GM12878 (cell line): ENCODE results near the gene DOHH. TPM values are rescaled to one million over a fixed set of nuclear protein-coding genes. Genes with fewer than 3 reads are reported as not detected.

ENCODE experiments used
- ATAC-seq: fragments of 200-7000 bp; cut with Tn5 transposase; 3 replicates; pipeline ENCODE4 v1.9.1; 2020; ENCODE audit warnings: mild to moderate bottlenecking, moderate library complexity
- BruUV-seq: library from RNA; stranded (reverse); fragments of 400-500 nt; replicated peaks from 2 replicates; lab custom pipeline; 2021; lab: Mats Ljungman, UMichigan
- CTCF ChIA-PET: fragments of 300-600 bp; sonication (Branson Sonifier 250); formaldehyde crosslinking; extraction: SDS; loops from one replicate; lab custom pipeline; 2021; ENCODE audit warnings: inconsistent platforms; lab: Yijun Ruan, JAX
- POLR2A ChIA-PET: fragments of 350-600 bp; formaldehyde crosslinking; extraction: SDS; loops from one replicate; lab custom pipeline; 2021; ENCODE audit warnings: inconsistent platforms; lab: Charles Lee
- RAD21 ChIA-PET: fragments of 300-600 bp; sonication (Branson Sonifier 250); formaldehyde crosslinking; loops from one replicate; lab custom pipeline; 2023; ENCODE audit warnings: antibody characterized with exemption; ENCODE audit not compliant: unreplicated experiment; lab: Charles Lee
- SMC1A ChIA-PET: fragments of 300-600 bp; sonication (Branson Sonifier 250); formaldehyde crosslinking; loops from one replicate; lab custom pipeline; 2023; ENCODE audit not compliant: unreplicated experiment, uncharacterized antibody; lab: Charles Lee
- DNase-seq: peaks from one replicate; pipeline ENCODE4 v3.0.0-alpha.2; 2011; ENCODE audit warnings: low read depth, low spot score
- FAIRE-seq: peaks from 3 replicates; lab custom pipeline; 2011; peaks lifted over from hg19 to GRCh38; lab: Jason Lieb, UNC
- H2AFZ ChIP-seq: 2 replicates; pipeline ENCODE4 v1.6.0; 2011; ENCODE audit warnings: low read depth, low read length, control low read depth; ENCODE audit not compliant: control insufficient read depth
- H3K27ac ChIP-seq: 2 replicates; pipeline ENCODE4 v1.5.1; 2011; ENCODE audit warnings: control low read depth; ENCODE audit not compliant: control insufficient read depth, insufficient read depth
- H3K27me3 ChIP-seq, 2 experiments: replicated peaks in 1 of 2; 2 replicates each; pipeline versions ENCODE4 v1.6.0 to v1.6.1; 2011; ENCODE audit warnings: low read length in 1 of 2; ENCODE audit not compliant: control insufficient read depth in 2 of 2, insufficient read depth in 2 of 2
- H3K36me3 ChIP-seq, 2 experiments: 2 replicates each; pipeline ENCODE4 v1.5.1; 2011; ENCODE audit warnings: low read length in 1 of 2; ENCODE audit not compliant: control insufficient read depth in 2 of 2, insufficient read depth in 2 of 2
- H3K4me1 ChIP-seq: 2 replicates; pipeline ENCODE4 v1.6.1; 2011; ENCODE audit warnings: mild to moderate bottlenecking, low read length, moderate library complexity, mixed read lengths; ENCODE audit not compliant: control insufficient read depth, insufficient read depth
- H3K4me2 ChIP-seq: 2 replicates; pipeline ENCODE4 v1.6.0; 2011; ENCODE audit warnings: control low read depth; ENCODE audit not compliant: control insufficient read depth, insufficient read depth
- H3K4me3 ChIP-seq: fragments of 200-600 bp; sonication (generic); 2 replicates; pipeline ENCODE4 v1.5.1; 2016
- H3K79me2 ChIP-seq: 2 replicates; pipeline ENCODE4 v1.6.0; 2011; ENCODE audit warnings: low read length; ENCODE audit not compliant: control insufficient read depth, insufficient read depth
- H3K9ac ChIP-seq: 2 replicates; pipeline ENCODE4 v1.8.0; 2011; ENCODE audit warnings: low read length, control low read depth, mixed read lengths; ENCODE audit not compliant: control insufficient read depth, insufficient read depth
- H3K9me3 ChIP-seq: replicated peaks from 3 replicates; pipeline ENCODE4 v1.5.1; 2011; ENCODE audit warnings: mild to moderate bottlenecking, low read length; ENCODE audit not compliant: control insufficient read depth, insufficient read depth
- H4K20me1 ChIP-seq: 2 replicates; pipeline ENCODE4 v1.6.0; 2011; ENCODE audit not compliant: control insufficient read depth, insufficient read depth
- BMI1 ChIP-seq: fragments of 450-650 bp; IDR thresholded peaks from 2 replicates; pipeline ENCODE4 v1.6.1; 2016; ENCODE audit warnings: mild to moderate bottlenecking, moderate library complexity, borderline replicate concordance
- CREM ChIP-seq: IDR thresholded peaks from 2 replicates; pipeline ENCODE4 v1.6.1; 2014; ENCODE audit warnings: antibody characterized with exemption, low read depth
- EP300 ChIP-seq, 2 experiments: fragments of 150-350 bp in 1 of 2; IDR thresholded peaks; 2 replicates each; pipeline ENCODE4 v1.6.1; 2011 to 2012; ENCODE audit warnings: low read depth in 2 of 2, low read length in 2 of 2, borderline replicate concordance in 1 of 2, improper control_type of control experiment in 1 of 2, inconsistent platforms in 1 of 2; ENCODE audit not compliant: control insufficient read depth in 1 of 2
- MLLT1 ChIP-seq: fragments of 450-650 bp; IDR thresholded peaks from 2 replicates; pipeline ENCODE4 v1.6.1; 2016; ENCODE audit warnings: mild to moderate bottlenecking
- NR2C2 ChIP-seq: IDR thresholded peaks from 2 replicates; pipeline ENCODE4 v1.6.1; 2011; ENCODE audit warnings: borderline replicate concordance, low read depth; ENCODE audit not compliant: control insufficient read depth, insufficient read length
- RELA ChIP-seq: fragments of 450-650 bp; IDR thresholded peaks from 2 replicates; pipeline ENCODE4 v1.8.0; 2014; ENCODE audit warnings: borderline replicate concordance; ENCODE audit not compliant: partially characterized antibody
- SP1 ChIP-seq: IDR thresholded peaks from one replicate; pipeline ENCODE4 v1.6.1; 2011; ENCODE audit warnings: low read depth, low read length
- YBX1 ChIP-seq: fragments of 450-650 bp; IDR thresholded peaks from 2 replicates; pipeline ENCODE4 v1.6.1; 2016; ENCODE audit warnings: antibody characterized with exemption
- YY1 ChIP-seq: IDR thresholded peaks from 2 replicates; pipeline ENCODE4 v1.6.1; 2011; ENCODE audit warnings: low read depth, mild to moderate bottlenecking, low read length
- ZNF217 ChIP-seq: fragments of 450-650 bp; IDR thresholded peaks from 2 replicates; pipeline ENCODE4 v1.6.1; 2017; ENCODE audit warnings: antibody characterized with exemption, mild to moderate bottlenecking
- ZNF24 ChIP-seq: fragments of 450-650 bp; IDR thresholded peaks from 2 replicates; pipeline ENCODE4 v1.6.1; 2017; ENCODE audit warnings: antibody characterized with exemption, mild to moderate bottlenecking
- WGBS: methylation state at CpG from one replicate; pipeline ENCODE4 v1.1.6; 2016; ENCODE audit warnings: low lambda C conversion rate; ENCODE audit not compliant: insufficient replicate concordance, insufficient coverage; ENCODE audit errors: missing lambda C conversion rate; 5-methylcytosine and 5-hydroxymethylcytosine counted together
- in situ Hi-C: fragments of 300-500 bp; cut with MboI; formaldehyde crosslinking; loops from 9 replicates; pipeline ENCODE4 v1.14.3; 2018; ENCODE audit warnings: mixed read lengths
- intact Hi-C: fragments of 100-400 bp; cut with micrococcal nuclease; formaldehyde crosslinking; loops from one replicate; pipeline ENCODE4 v1.14.2; 2022; ENCODE audit not compliant: unreplicated experiment
- polyA plus RNA-seq, 11 experiments: library from polyadenylated mRNA; depleted of rRNA in 4 of 11; unstranded in 6 of 11; stranded (reverse) in 5 of 11; fragments of >200 nt; fragmentation: Nextera tagmentation in 4 of 11; fragmentation: Illumina TruSeq in 1 of 11; extraction: Ambion mirVana in 4 of 11; extraction: Trizol in 1 of 11; gene quantifications; 1 replicate in 1 of 11; 2 replicates in 10 of 11; pipeline versions ENCODE4 v1.2.1 to v1.2.3, GENCODE V29; 2011 to 2016; ENCODE audit warnings: inconsistent platforms in 2 of 11, missing spikeins in 2 of 11, low read depth in 1 of 11
- total RNA-seq, 4 experiments: library from RNA; depleted of rRNA in 3 of 4; stranded (reverse); fragments of >200 nt in 3 of 4; fragmentation: Illumina TruSeq in 1 of 4; extraction: Trizol in 1 of 4; gene quantifications; 2 replicates each; pipeline versions ENCODE4 v1.2.1 to v1.2.3, GENCODE V29; 2013 to 2021
- TF ChIP-seq, protein P1 (sequence below): fragments of 450-650 bp; IDR thresholded peaks from 2 replicates; pipeline ENCODE4 v1.6.1; 2017; ENCODE audit warnings: mild to moderate bottlenecking, low read depth, inconsistent platforms; ENCODE audit not compliant: poor library complexity, severe bottlenecking
- TF ChIP-seq, protein P2 (sequence below): fragments of 450-650 bp; formaldehyde crosslinking; IDR thresholded peaks from 2 replicates; pipeline ENCODE4 v1.5.0; 2022; ENCODE audit warnings: mild to moderate bottlenecking, missing genetic modification characterization

Gene DOHH
- total and polyA plus RNA-seq, 10 of the 15 experiments (the other 5 are each of a cell fraction or from before 2014, with no cell fraction given): 0.11 to 28.6 (median 11.7) TPM

DNA sequence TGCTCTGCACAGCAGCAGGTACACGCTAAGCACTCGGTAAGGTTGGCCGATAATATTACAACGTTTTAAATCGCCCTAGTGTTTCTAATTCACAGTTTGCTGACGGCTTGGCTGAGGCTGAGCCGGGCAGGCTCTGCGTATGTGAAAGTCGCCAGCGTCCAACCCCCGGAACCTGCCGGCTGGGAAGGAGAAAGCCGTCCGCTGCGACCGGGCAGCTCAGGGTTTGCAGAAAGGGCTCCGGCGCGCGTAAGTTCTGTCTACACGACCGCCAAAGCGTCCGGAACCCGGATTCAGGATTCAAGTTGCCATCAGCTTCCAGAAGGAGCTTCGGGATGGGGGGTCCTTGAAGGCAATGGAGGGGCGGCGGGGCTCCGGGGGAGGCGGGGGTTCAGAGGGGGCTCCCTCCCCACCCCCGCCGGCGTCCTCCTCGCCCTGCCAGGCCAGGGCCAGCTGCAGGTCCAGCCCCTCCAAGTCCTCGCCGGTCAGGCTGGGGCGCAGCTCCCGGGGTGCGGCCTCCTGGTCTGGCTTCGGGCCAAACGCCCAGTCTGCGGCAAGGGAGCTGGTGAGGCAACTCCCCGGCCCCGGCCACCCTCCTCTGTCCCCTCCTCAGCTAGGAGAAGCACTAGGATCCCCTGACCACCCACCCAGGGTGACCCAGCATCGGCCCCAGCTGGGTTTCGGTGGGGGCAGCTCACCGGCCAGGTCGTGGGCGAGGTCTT is 17.8 kb downstream of the DOHH start:
- no peaks in the 10 kb centered on the region for H3K4me1 ChIP-seq
- H3K27ac ChIP-seq: no peak overlapping the region
- CTCF ChIA-PET: no interaction called here
- TF ChIP-seq NR2C2 (no peak), BMI1 (no peak), CREM (no peak), ZNF24 (no peak), YBX1 (no peak), RELA (no peak), ZNF217 (no peak), EP300 (IDR thresholded peaks at IDR 0.05; ENCODE audit: borderline replicate concordance in 1 of 2, control insufficient read depth in 1 of 2, low read depth in 2 of 2, low read length in 2 of 2) (no peak), MLLT1 (no peak), YY1 (no peak), SP1 (no peak)
- TF ChIP-seq, protein P1, sequence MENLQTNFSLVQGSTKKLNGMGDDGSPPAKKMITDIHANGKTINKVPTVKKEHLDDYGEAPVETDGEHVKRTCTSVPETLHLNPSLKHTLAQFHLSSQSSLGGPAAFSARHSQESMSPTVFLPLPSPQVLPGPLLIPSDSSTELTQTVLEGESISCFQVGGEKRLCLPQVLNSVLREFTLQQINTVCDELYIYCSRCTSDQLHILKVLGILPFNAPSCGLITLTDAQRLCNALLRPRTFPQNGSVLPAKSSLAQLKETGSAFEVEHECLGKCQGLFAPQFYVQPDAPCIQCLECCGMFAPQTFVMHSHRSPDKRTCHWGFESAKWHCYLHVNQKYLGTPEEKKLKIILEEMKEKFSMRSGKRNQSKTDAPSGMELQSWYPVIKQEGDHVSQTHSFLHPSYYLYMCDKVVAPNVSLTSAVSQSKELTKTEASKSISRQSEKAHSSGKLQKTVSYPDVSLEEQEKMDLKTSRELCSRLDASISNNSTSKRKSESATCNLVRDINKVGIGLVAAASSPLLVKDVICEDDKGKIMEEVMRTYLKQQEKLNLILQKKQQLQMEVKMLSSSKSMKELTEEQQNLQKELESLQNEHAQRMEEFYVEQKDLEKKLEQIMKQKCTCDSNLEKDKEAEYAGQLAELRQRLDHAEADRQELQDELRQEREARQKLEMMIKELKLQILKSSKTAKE: no peak
- TF ChIP-seq, protein P2, sequence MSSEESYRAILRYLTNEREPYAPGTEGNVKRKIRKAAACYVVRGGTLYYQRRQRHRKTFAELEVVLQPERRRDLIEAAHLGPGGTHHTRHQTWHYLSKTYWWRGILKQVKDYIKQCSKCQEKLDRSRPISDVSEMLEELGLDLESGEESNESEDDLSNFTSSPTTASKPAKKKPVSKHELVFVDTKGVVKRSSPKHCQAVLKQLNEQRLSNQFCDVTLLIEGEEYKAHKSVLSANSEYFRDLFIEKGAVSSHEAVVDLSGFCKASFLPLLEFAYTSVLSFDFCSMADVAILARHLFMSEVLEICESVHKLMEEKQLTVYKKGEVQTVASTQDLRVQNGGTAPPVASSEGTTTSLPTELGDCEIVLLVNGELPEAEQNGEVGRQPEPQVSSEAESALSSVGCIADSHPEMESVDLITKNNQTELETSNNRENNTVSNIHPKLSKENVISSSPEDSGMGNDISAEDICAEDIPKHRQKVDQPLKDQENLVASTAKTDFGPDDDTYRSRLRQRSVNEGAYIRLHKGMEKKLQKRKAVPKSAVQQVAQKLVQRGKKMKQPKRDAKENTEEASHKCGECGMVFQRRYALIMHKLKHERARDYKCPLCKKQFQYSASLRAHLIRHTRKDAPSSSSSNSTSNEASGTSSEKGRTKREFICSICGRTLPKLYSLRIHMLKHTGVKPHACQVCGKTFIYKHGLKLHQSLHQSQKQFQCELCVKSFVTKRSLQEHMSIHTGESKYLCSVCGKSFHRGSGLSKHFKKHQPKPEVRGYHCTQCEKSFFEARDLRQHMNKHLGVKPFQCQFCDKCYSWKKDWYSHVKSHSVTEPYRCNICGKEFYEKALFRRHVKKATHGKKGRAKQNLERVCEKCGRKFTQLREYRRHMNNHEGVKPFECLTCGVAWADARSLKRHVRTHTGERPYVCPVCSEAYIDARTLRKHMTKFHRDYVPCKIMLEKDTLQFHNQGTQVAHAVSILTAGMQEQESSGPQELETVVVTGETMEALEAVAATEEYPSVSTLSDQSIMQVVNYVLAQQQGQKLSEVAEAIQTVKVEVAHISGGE: no peak

More for the DNA sequence above, 17.8 kb downstream of the DOHH start:
- Histone ChIP-seq H3K4me2 (no peak overlapping the region), H3K36me3 (no peaks in the 10 kb centered on the region), H2AFZ (no peak overlapping the region), H3K9ac (no peak overlapping the region), H3K79me2 (no peaks in the 10 kb centered on the region), H3K4me3 (no peak overlapping the region), H3K27me3 (peaks cover 0 to 2% of the 10 kb centered on the region in 2 experiments; a peak in 3 of 4 replicates), H4K20me1 (no peaks in the 10 kb centered on the region), H3K9me3 (no peaks in the 10 kb centered on the region; the same call in 2 of the 3 replicates)
- ATAC-seq (no peak), FAIRE-seq (no peak), DNase-seq (no peak)
- ChIA-PET RAD21 (no interaction called here), SMC1A (no interaction called here), POLR2A (interaction anchor here (1.2 kb wide), 1 partner anchor 183 kb away, joined by 3 read pairs; no protein-coding TSS in a partner anchor)
- in situ Hi-C loops (no loop called here), intact Hi-C loops (no loop called here)
- 70% methylated on average over 40 of the region's 49 CpGs for WGBS
- BruUV-seq: no TSS peak
